ENCODE results near the gene PRG3. TPM values are rescaled to one million over a fixed set of nuclear protein-coding genes. Genes with fewer than 3 reads are reported as not detected.
A peak's percentile ranks its signal among the peaks of the same experiment; 100 is the strongest.

Gene PRG3
- total and polyA plus RNA-seq, 2 donors (not counting 3 experiments of a cell fraction or from before 2014, with no cell fraction given) = not detected

DNA sequence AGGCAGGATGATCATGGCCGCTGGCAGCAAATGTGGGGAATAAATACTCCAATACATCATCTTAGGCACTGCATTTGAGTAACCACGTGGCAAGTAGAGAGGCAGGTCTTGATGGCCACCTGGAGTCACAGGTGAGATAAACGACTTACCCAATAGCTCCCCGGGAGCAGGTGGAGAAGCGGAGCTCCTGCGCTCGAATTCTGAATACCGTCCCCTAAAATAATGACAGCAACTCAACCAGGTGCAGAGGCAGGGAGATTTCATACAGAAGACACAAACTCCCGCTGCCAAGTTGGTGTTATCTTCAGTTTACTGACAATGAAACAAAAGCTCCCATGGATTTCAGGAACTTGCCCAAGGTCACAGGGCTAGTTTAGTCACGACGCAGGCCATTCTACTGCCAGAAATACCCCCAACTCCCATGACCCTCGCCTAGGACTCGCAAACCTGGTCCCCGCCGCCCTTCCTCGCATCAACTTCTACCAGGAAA is 45.5 kb upstream of the PRG3 start:
- peaks cover 3% of the 10 kb centered on the region in 2 experiments for H3K36me3 ChIP-seq (ENCODE audit: control insufficient read depth in 2 of 2, extremely low read depth in 1 of 2, insufficient read depth in 2 of 2, low read length in 2 of 2)
- no peaks in the 10 kb centered on the region for H3K9me3 ChIP-seq (replicated peaks; ENCODE audit: control insufficient read depth, insufficient read depth, low read length)
- peak overlapping the region; percentile 81 for H3K4me2 ChIP-seq (ENCODE audit: insufficient read depth, low read length)
- FAIRE-seq = peak; percentile 61
- peaks cover 4 to 5% of the 10 kb centered on the region in 2 experiments for H3K27me3 ChIP-seq (ENCODE audit: control insufficient read depth in 2 of 2, insufficient read depth in 2 of 2, low read length in 2 of 2)
- peak; percentile 31 for DNase-seq (ENCODE audit: low read depth, low spot score)
- H2AFZ ChIP-seq (ENCODE audit: low read depth, low read length) = peak overlapping the region; percentile 80
- H3K27ac ChIP-seq (ENCODE audit: insufficient read depth, low read depth, low read length) = peak overlapping the region; percentile 81
- intact Hi-C loops (cut with micrococcal nuclease) = loop anchor here (10.0 kb wide), 1 partner anchor 578 kb away; no protein-coding TSS in a partner anchor
- POLR2A ChIA-PET = no interaction called here
- H3K4me3 ChIP-seq (replicated peaks in 1 of 3; ENCODE audit: insufficient read depth in 1 of 3, low read depth in 1 of 3, low read length in 3 of 3) = peak overlapping the region; percentile 47 to 68 (median 59)
- dilution Hi-C loops (cut with MboI; ENCODE audit: extremely low pct_ligation_motif_present, low sequenced_read_pairs) = no loop called here
- no peak for TF ChIP-seq POLR2A (IDR thresholded peaks at IDR 0.05; ENCODE audit: low read depth, low read length)
- TF ChIP-seq FOS (IDR thresholded peaks at IDR 0.05; ENCODE audit: borderline replicate concordance, insufficient read depth, low read length) = no peak
- no peak for TF ChIP-seq GATA2 (IDR thresholded peaks at IDR 0.05; ENCODE audit: insufficient read depth, insufficient read length, low read depth, low read length)
- no peak for TF ChIP-seq EZH2 (IDR thresholded peaks at IDR 0.05; ENCODE audit: borderline replicate concordance, low read depth, low read length, severe bottlenecking)
- TF ChIP-seq POLR2AphosphoS5 (IDR thresholded peaks at IDR 0.05; ENCODE audit: insufficient read depth, low read depth, low read length) = no peak
- TF ChIP-seq CTCF (IDR thresholded peaks at IDR 0.05; ENCODE audit: extremely low read depth in 1 of 2, insufficient read depth in 1 of 2, low read depth in 1 of 2, low read length in 2 of 2) = no peak
- TF ChIP-seq MAX (IDR thresholded peaks at IDR 0.05; ENCODE audit: insufficient read depth, insufficient read length) = no peak
- TF ChIP-seq MYC (IDR thresholded peaks at IDR 0.05; ENCODE audit: low read depth, low read length) = no peak
- TF ChIP-seq JUN (IDR thresholded peaks at IDR 0.05; ENCODE audit: borderline replicate concordance, insufficient read depth, insufficient read length, low read depth) = no peak
- peaks cover 33% of the 10 kb centered on the region for H3K4me1 ChIP-seq (ENCODE audit: control insufficient read depth, extremely low read depth, insufficient read depth, low read length)
- H3K9me1 ChIP-seq (replicated peaks; ENCODE audit: control insufficient read depth, extremely low read depth, insufficient read depth, low read length) = no peaks in the 10 kb centered on the region
- CTCF ChIA-PET = interaction anchor here (1.0 to 4.0 kb wide), 5 partner anchors 20 to 86 kb away, joined by 3 to 24 read pairs (median 5); no protein-coding TSS in a partner anchor
- no TSS peak for BruUV-seq (replicated peaks)
- no peaks in the 10 kb centered on the region for H4K20me1 ChIP-seq (replicated peaks; ENCODE audit: control insufficient read depth, extremely low read depth, insufficient read depth, low read length)
- peak overlapping the region; percentile 74 for H3K9ac ChIP-seq (replicated peaks; ENCODE audit: extremely low read depth, insufficient read depth, low read length)
- H3K79me2 ChIP-seq (ENCODE audit: control insufficient read depth, insufficient read depth, low read length) = peaks cover 19% of the 10 kb centered on the region

All from endothelial cell of umbilical vein (primary cell).